OCI-LY7 (cell line): ENCODE data around the gene HDAC4. TPM values are rescaled to one million over a fixed set of nuclear protein-coding genes. Genes with fewer than 3 reads are reported as not detected.
A peak's percentile ranks its signal among the peaks of the same experiment; 100 is the strongest.

Source experiments
- BruUV-seq: library from RNA; stranded (reverse); fragments of 400-500 nt; replicated peaks from 2 replicates; lab custom pipeline; 2021; lab: Mats Ljungman, UMichigan
- CTCF ChIA-PET: fragments of 300-600 bp; sonication (Branson Sonifier 250); formaldehyde crosslinking; loops from one replicate; lab custom pipeline; 2022; ENCODE audit warnings: antibody characterized with exemption; ENCODE audit not compliant: unreplicated experiment; lab: Charles Lee
- POLR2A ChIA-PET: fragments of 300-600 bp; sonication (Branson Sonifier 250); formaldehyde crosslinking; loops from one replicate; lab custom pipeline; 2022; ENCODE audit warnings: antibody characterized with exemption; lab: Charles Lee
- DNase-seq: peaks from one replicate; pipeline ENCODE4 v3.0.0-alpha.2; 2015; ENCODE audit warnings: low spot score
- H2AFZ ChIP-seq: fragments of 200-600 bp; sonication (generic), shearing (Covaris generic); 2 replicates; pipeline ENCODE4 v1.6.1; 2014; ENCODE audit warnings: mild to moderate bottlenecking, antibody characterized with exemption, low read length, moderate library complexity
- H3K27ac ChIP-seq: fragments of 200-600 bp; sonication (generic); 2 replicates; pipeline ENCODE4 v1.5.1; 2014; ENCODE audit warnings: mixed run types, low read depth, mild to moderate bottlenecking, moderate library complexity, low read length, inconsistent platforms; ENCODE audit not compliant: poor library complexity, severe bottlenecking
- H3K36me3 ChIP-seq: fragments of 200-600 bp; sonication (generic); 2 replicates; pipeline ENCODE4 v1.6.1; 2014; ENCODE audit warnings: mild to moderate bottlenecking, antibody characterized with exemption, low read length, moderate library complexity, mixed read lengths; ENCODE audit not compliant: insufficient read depth
- H3K4me1 ChIP-seq: fragments of 200-600 bp; sonication (generic); 2 replicates; pipeline ENCODE4 v1.5.1; 2014; ENCODE audit warnings: mild to moderate bottlenecking, low read length; ENCODE audit not compliant: insufficient read depth, poor library complexity, severe bottlenecking
- H3K4me2 ChIP-seq: fragments of 200-600 bp; sonication (generic); 2 replicates; pipeline ENCODE4 v1.6.1; 2014; ENCODE audit warnings: mild to moderate bottlenecking, low read length
- H3K4me3 ChIP-seq: fragments of 200-600 bp; sonication (generic); 2 replicates; pipeline ENCODE4 v1.5.1; 2014; ENCODE audit warnings: mild to moderate bottlenecking, low read depth, low read length; ENCODE audit not compliant: poor library complexity, severe bottlenecking
- H3K79me2 ChIP-seq: fragments of 200-600 bp; sonication (generic); 2 replicates; pipeline ENCODE4 v1.6.1; 2016; ENCODE audit warnings: low read depth, mild to moderate bottlenecking, low read length, moderate library complexity, mixed read lengths; ENCODE audit not compliant: insufficient read depth
- H3K9me2 ChIP-seq: fragments of 200-600 bp; sonication (generic); 2 replicates; pipeline ENCODE4 v1.6.1; 2016; ENCODE audit warnings: mild to moderate bottlenecking, low read length, mixed read lengths; ENCODE audit not compliant: insufficient read depth
- H3K9me3 ChIP-seq: fragments of 200-600 bp; sonication (generic); 2 replicates; pipeline ENCODE4 v1.6.1; 2014; ENCODE audit warnings: mild to moderate bottlenecking, mixed run types, low read length, mixed read lengths
- H4K20me1 ChIP-seq: fragments of 200-600 bp; sonication (generic); 2 replicates; pipeline ENCODE4 v1.6.1; 2014; ENCODE audit warnings: mild to moderate bottlenecking, antibody characterized with exemption, low read length, moderate library complexity, mixed read lengths; ENCODE audit not compliant: insufficient read depth
- CTCF ChIP-seq: fragments of 200-600 bp; sonication (generic); conservative IDR thresholded peaks from 2 replicates; pipeline ENCODE4 v1.5.1; 2014; ENCODE audit warnings: mild to moderate bottlenecking, antibody characterized with exemption, low read length, moderate library complexity, mixed read lengths
- EZH2phosphoT487 ChIP-seq: fragments of 200-600 bp; sonication (generic); IDR thresholded peaks from 2 replicates; pipeline ENCODE4 v1.6.1; 2018; ENCODE audit warnings: low read depth, borderline replicate concordance, mild to moderate bottlenecking, mixed run types, antibody characterized with exemption, low read length, moderate library complexity, mixed read lengths
- intact Hi-C: fragments of 100-400 bp; cut with micrococcal nuclease; formaldehyde crosslinking; loops from one replicate; pipeline ENCODE4 v1.10.0; 2022; ENCODE audit not compliant: unreplicated experiment
- total RNA-seq, 2 experiments: library from RNA; depleted of rRNA in 1 of 2; stranded (reverse); fragments of >200 nt in 1 of 2; shearing (Covaris generic) in 1 of 2; gene quantifications; 2 replicates each; pipeline ENCODE4 v1.2.3, GENCODE V29; 2014 to 2022

Gene HDAC4
- total RNA-seq, 2 experiments from 2014 or later: 10.2 to 20.6 TPM

- no peak for DNase-seq
- Histone ChIP-seq H3K9me2 (no peaks in the 10 kb centered on the region), H3K9me3 (no peaks in the 10 kb centered on the region), H3K36me3 (no peaks in the 10 kb centered on the region), H4K20me1 (no peaks in the 10 kb centered on the region), H3K27ac (no peak overlapping the region), H2AFZ (no peak overlapping the region), H3K4me1 (peaks cover 17% of the 10 kb centered on the region), H3K79me2 (no peaks in the 10 kb centered on the region), H3K4me3 (no peak overlapping the region), H3K4me2 (no peak overlapping the region)
- BruUV-seq: no TSS peak
- intact Hi-C loops: loop anchor here (2.0 kb wide), 1 partner anchor 28 kb away; no protein-coding TSS in a partner anchor
- CTCF ChIA-PET: no interaction called here
- no peak for TF ChIP-seq CTCF
- no peak for TF ChIP-seq EZH2phosphoT487
- POLR2A ChIA-PET: no interaction called here
These were observed 29.7 kb downstream of the HDAC4 start for GRCh38 chr2:239370876-239371725.

- intact Hi-C loops: loop anchor here (2.0 kb wide), 1 partner anchor 28 kb away; no protein-coding TSS in a partner anchor
- no peak overlapping the region for H3K27ac ChIP-seq
- DNase-seq: no peak
- TF ChIP-seq CTCF (no peak), EZH2phosphoT487 (no peak)
- H4K20me1 ChIP-seq: no peaks in the 10 kb centered on the region
- no peaks in the 10 kb centered on the region for H3K79me2 ChIP-seq
- no peak overlapping the region for H3K4me3 ChIP-seq
- ChIA-PET POLR2A (no interaction called here), CTCF (no interaction called here)
- H3K9me3 ChIP-seq: no peaks in the 10 kb centered on the region
- H3K4me2 ChIP-seq: peak overlapping the region; percentile 53
- H3K4me1 ChIP-seq: peaks cover 17% of the 10 kb centered on the region
- no TSS peak for BruUV-seq
- no peaks in the 10 kb centered on the region for H3K9me2 ChIP-seq
- no peak overlapping the region for H2AFZ ChIP-seq
- H3K36me3 ChIP-seq: no peaks in the 10 kb centered on the region
These were observed 30.4 kb downstream of the HDAC4 start for GRCh38 chr2:239370403-239370802.

- intact Hi-C loops: loop anchor here (1.0 to 2.0 kb wide), 2 partner anchors 29 to 102 kb away; no protein-coding TSS in a partner anchor
- Histone ChIP-seq H3K4me3 (no peak overlapping the region), H3K4me1 (peaks cover 17% of the 10 kb centered on the region), H2AFZ (no peak overlapping the region), H4K20me1 (no peaks in the 10 kb centered on the region), H3K9me3 (no peaks in the 10 kb centered on the region), H3K36me3 (no peaks in the 10 kb centered on the region), H3K27ac (no peak overlapping the region), H3K4me2 (peak overlapping the region; percentile 53), H3K79me2 (no peaks in the 10 kb centered on the region), H3K9me2 (no peaks in the 10 kb centered on the region)
- no TSS peak for BruUV-seq
- TF ChIP-seq CTCF: no peak
- TF ChIP-seq EZH2phosphoT487: no peak
- peak; percentile 73 for DNase-seq
- ChIA-PET CTCF (no interaction called here), POLR2A (interaction anchor here (0.5 to 1.2 kb wide), 2 partner anchors 13 to 1412 kb away, joined by 3 read pairs; no protein-coding TSS in a partner anchor)
These were observed 31.1 kb downstream of the HDAC4 start for GRCh38 chr2:239369631-239370161.
